Liver (tissue), 2 donors: ENCODE measurements around the gene ARHGEF12.

ENCODE experiments used
- RAD21 ChIP-seq, 2 donors: IDR thresholded peaks; 2 replicates each; pipeline ENCODE4 v1.6.1; 2016; ENCODE audit warnings: antibody characterized with exemption in 2 of 2, mild to moderate bottlenecking in 2 of 2
- YY1 ChIP-seq: IDR thresholded peaks from 2 replicates; pipeline ENCODE4 v1.6.1; 2016; ENCODE audit warnings: antibody characterized with exemption, mild to moderate bottlenecking
- donor health status: healthy.

GRCh38 chr11:120398132-120398531 lies 61.9 kb downstream of the ARHGEF12 start:
- TF ChIP-seq RAD21 (IDR thresholded peaks at IDR 0.05) = no peak
- no peak for TF ChIP-seq YY1
